SK-N-SH treated with all-trans-retinoic acid at 6 μM for 48 hours (cell line): Measurements from ENCODE around the gene C12orf54.
"Not testable (repeated sequence)": the region's sequence is repeated elsewhere in the genome, so short reads cannot be mapped to it uniquely, and the experiment has no call there.

ENCODE experiments used
- ATAC-seq: fragments of 200-7000 bp; cut with Tn5 transposase; 3 replicates; pipeline ENCODE4 v1.9.1; 2020; ENCODE audit warnings: mild to moderate bottlenecking, moderate library complexity
- BACH2 ChIP-seq: fragments of 250-450 bp; sonication (Bioruptor Pico); IDR thresholded peaks from 2 replicates; pipeline ENCODE4 v1.9.0; 2021; ENCODE audit warnings: mild to moderate bottlenecking, borderline replicate concordance
- CSDC2 ChIP-seq: fragments of 250-450 bp; sonication (Bioruptor Pico); IDR thresholded peaks from 2 replicates; pipeline ENCODE4 v1.5.0; 2020; ENCODE audit warnings: mild to moderate bottlenecking, moderate library complexity
- ESRRG ChIP-seq: fragments of 250-450 bp; sonication (Bioruptor Pico); IDR thresholded peaks from 2 replicates; pipeline ENCODE4 v1.6.1; 2021; ENCODE audit warnings: mild to moderate bottlenecking
- GLIS3 ChIP-seq: fragments of 250-450 bp; sonication (Bioruptor Pico); IDR thresholded peaks from 2 replicates; pipeline ENCODE4 v1.5.0; 2020; ENCODE audit warnings: mild to moderate bottlenecking, moderate library complexity
- ISL1 ChIP-seq: fragments of 250-450 bp; sonication (Bioruptor Pico); IDR thresholded peaks from 2 replicates; pipeline ENCODE4 v2.1.2; 2022; ENCODE audit warnings: mild to moderate bottlenecking, moderate library complexity
- OSR1 ChIP-seq: fragments of 250-450 bp; sonication (Bioruptor Pico); IDR thresholded peaks from 2 replicates; pipeline ENCODE4 v1.8.0; 2022; ENCODE audit warnings: moderate library complexity, mild to moderate bottlenecking, inconsistent platforms
- RARB ChIP-seq: fragments of 250-450 bp; sonication (Bioruptor Pico); IDR thresholded peaks from 2 replicates; pipeline ENCODE4 v1.8.0; 2021; ENCODE audit warnings: mild to moderate bottlenecking, moderate library complexity
- SNAI2 ChIP-seq: fragments of 250-450 bp; sonication (Bioruptor Pico); IDR thresholded peaks from 2 replicates; pipeline ENCODE4 v1.5.0; 2020; ENCODE audit warnings: mild to moderate bottlenecking, moderate library complexity
- TCF4 ChIP-seq: fragments of 250-450 bp; sonication (Bioruptor Pico); IDR thresholded peaks from 2 replicates; pipeline ENCODE4 v1.8.0; 2021; ENCODE audit warnings: mild to moderate bottlenecking, moderate library complexity, borderline replicate concordance
- TOX ChIP-seq: fragments of 250-450 bp; sonication (Bioruptor Pico); IDR thresholded peaks from 2 replicates; pipeline ENCODE4 v1.8.0; 2021; ENCODE audit warnings: mild to moderate bottlenecking, moderate library complexity, borderline replicate concordance
- ZC3H10 ChIP-seq: fragments of 250-450 bp; sonication (Bioruptor Pico); IDR thresholded peaks from 2 replicates; pipeline ENCODE4 v1.5.1; 2021; ENCODE audit warnings: mild to moderate bottlenecking, moderate library complexity
- ZNF565 ChIP-seq: fragments of 450-650 bp; formaldehyde crosslinking; conservative IDR thresholded peaks from 2 replicates; pipeline ENCODE4 v1.5.0; 2020; ENCODE audit warnings: low read depth, mild to moderate bottlenecking, moderate library complexity
- ZNF70 ChIP-seq: fragments of 450-650 bp; formaldehyde crosslinking; IDR thresholded peaks from 2 replicates; pipeline ENCODE4 v1.5.0; 2020; ENCODE audit warnings: mild to moderate bottlenecking, moderate library complexity
- ZNF8 ChIP-seq: fragments of 450-650 bp; formaldehyde crosslinking; IDR thresholded peaks from 2 replicates; pipeline ENCODE4 v1.5.0; 2020; ENCODE audit warnings: mild to moderate bottlenecking, moderate library complexity
- TF ChIP-seq, protein P1 (sequence below): fragments of 250-450 bp; sonication (Bioruptor Pico); IDR thresholded peaks from 2 replicates; pipeline ENCODE4 v1.5.1; 2020; ENCODE audit warnings: low read depth, mild to moderate bottlenecking, moderate library complexity
- TF ChIP-seq, protein P2 (sequence below): fragments of 250-450 bp; sonication (Bioruptor Pico); IDR thresholded peaks from 2 replicates; pipeline ENCODE4 v1.5.1; 2021; ENCODE audit warnings: mild to moderate bottlenecking, moderate library complexity
- TF ChIP-seq, protein P3 (sequence below): fragments of 250-450 bp; sonication (Bioruptor Pico); IDR thresholded peaks from 2 replicates; pipeline ENCODE4 v1.5.0; 2020; ENCODE audit warnings: mild to moderate bottlenecking, moderate library complexity
- TF ChIP-seq, protein P4 (sequence below): fragments of 250-450 bp; sonication (Bioruptor Pico); IDR thresholded peaks from 2 replicates; pipeline ENCODE4 v1.8.0; 2020; ENCODE audit warnings: mild to moderate bottlenecking, moderate library complexity, borderline replicate concordance

C12orf54 gene

DNA sequence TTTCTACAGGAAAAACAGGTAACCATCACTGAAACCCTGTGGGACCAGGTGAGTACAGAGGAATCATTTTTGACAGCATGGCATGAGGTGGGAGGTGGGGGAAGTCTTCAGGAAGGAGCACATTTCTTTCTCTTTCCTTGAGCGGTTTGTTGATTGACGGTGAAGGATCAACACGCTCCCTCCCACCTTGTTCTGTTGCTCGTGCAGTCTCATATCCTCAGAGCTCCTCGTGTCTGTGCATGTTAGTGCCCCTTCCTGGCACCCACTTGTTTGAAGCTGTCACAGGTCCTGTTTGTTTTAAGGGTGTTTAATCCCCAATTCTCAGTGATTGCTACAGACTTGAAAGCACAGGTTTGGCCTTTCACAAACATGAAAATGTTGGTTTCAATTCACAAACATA lies 4.4 kb downstream of the C12orf54 start:
- ATAC-seq, result no peak
- no peak for TF ChIP-seq RARB (CRISPR knock-in tag)
- TF ChIP-seq, protein P1, sequence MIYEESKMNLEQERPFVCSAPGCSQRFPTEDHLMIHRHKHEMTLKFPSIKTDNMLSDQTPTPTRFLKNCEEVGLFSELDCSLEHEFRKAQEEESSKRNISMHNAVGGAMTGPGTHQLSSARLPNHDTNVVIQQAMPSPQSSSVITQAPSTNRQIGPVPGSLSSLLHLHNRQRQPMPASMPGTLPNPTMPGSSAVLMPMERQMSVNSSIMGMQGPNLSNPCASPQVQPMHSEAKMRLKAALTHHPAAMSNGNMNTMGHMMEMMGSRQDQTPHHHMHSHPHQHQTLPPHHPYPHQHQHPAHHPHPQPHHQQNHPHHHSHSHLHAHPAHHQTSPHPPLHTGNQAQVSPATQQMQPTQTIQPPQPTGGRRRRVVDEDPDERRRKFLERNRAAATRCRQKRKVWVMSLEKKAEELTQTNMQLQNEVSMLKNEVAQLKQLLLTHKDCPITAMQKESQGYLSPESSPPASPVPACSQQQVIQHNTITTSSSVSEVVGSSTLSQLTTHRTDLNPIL (CRISPR knock-in tag), result no peak
- no peak for TF ChIP-seq TOX
- TF ChIP-seq, protein P2, sequence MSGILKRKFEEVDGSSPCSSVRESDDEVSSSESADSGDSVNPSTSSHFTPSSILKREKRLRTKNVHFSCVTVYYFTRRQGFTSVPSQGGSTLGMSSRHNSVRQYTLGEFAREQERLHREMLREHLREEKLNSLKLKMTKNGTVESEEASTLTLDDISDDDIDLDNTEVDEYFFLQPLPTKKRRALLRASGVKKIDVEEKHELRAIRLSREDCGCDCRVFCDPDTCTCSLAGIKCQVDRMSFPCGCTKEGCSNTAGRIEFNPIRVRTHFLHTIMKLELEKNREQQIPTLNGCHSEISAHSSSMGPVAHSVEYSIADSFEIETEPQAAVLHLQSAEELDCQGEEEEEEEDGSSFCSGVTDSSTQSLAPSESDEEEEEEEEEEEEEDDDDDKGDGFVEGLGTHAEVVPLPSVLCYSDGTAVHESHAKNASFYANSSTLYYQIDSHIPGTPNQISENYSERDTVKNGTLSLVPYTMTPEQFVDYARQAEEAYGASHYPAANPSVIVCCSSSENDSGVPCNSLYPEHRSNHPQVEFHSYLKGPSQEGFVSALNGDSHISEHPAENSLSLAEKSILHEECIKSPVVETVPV (CRISPR knock-in tag), result no peak
- TF ChIP-seq, protein P3, sequence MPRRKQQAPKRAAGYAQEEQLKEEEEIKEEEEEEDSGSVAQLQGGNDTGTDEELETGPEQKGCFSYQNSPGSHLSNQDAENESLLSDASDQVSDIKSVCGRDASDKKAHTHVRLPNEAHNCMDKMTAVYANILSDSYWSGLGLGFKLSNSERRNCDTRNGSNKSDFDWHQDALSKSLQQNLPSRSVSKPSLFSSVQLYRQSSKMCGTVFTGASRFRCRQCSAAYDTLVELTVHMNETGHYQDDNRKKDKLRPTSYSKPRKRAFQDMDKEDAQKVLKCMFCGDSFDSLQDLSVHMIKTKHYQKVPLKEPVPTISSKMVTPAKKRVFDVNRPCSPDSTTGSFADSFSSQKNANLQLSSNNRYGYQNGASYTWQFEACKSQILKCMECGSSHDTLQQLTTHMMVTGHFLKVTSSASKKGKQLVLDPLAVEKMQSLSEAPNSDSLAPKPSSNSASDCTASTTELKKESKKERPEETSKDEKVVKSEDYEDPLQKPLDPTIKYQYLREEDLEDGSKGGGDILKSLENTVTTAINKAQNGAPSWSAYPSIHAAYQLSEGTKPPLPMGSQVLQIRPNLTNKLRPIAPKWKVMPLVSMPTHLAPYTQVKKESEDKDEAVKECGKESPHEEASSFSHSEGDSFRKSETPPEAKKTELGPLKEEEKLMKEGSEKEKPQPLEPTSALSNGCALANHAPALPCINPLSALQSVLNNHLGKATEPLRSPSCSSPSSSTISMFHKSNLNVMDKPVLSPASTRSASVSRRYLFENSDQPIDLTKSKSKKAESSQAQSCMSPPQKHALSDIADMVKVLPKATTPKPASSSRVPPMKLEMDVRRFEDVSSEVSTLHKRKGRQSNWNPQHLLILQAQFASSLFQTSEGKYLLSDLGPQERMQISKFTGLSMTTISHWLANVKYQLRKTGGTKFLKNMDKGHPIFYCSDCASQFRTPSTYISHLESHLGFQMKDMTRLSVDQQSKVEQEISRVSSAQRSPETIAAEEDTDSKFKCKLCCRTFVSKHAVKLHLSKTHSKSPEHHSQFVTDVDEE (CRISPR knock-in tag), result no peak
- no peak for TF ChIP-seq OSR1 (CRISPR knock-in tag)
- no peak for TF ChIP-seq CSDC2
- no peak for TF ChIP-seq SNAI2
- no peak for TF ChIP-seq TCF4 (CRISPR knock-in tag)
- no peak for TF ChIP-seq ZC3H10
- TF ChIP-seq, protein P4, sequence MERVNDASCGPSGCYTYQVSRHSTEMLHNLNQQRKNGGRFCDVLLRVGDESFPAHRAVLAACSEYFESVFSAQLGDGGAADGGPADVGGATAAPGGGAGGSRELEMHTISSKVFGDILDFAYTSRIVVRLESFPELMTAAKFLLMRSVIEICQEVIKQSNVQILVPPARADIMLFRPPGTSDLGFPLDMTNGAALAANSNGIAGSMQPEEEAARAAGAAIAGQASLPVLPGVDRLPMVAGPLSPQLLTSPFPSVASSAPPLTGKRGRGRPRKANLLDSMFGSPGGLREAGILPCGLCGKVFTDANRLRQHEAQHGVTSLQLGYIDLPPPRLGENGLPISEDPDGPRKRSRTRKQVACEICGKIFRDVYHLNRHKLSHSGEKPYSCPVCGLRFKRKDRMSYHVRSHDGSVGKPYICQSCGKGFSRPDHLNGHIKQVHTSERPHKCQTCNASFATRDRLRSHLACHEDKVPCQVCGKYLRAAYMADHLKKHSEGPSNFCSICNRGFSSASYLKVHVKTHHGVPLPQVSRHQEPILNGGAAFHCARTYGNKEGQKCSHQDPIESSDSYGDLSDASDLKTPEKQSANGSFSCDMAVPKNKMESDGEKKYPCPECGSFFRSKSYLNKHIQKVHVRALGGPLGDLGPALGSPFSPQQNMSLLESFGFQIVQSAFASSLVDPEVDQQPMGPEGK, result no peak
- TF ChIP-seq GLIS3, result no peak
- TF ChIP-seq BACH2 (CRISPR knock-in tag), result no peak
- no peak for TF ChIP-seq ZNF70 (CRISPR knock-in tag)
- no peak for TF ChIP-seq ESRRG (CRISPR knock-in tag)
- no peak for TF ChIP-seq ISL1 (CRISPR knock-in tag)
- no peak for TF ChIP-seq ZNF565 (CRISPR knock-in tag)

DNA sequence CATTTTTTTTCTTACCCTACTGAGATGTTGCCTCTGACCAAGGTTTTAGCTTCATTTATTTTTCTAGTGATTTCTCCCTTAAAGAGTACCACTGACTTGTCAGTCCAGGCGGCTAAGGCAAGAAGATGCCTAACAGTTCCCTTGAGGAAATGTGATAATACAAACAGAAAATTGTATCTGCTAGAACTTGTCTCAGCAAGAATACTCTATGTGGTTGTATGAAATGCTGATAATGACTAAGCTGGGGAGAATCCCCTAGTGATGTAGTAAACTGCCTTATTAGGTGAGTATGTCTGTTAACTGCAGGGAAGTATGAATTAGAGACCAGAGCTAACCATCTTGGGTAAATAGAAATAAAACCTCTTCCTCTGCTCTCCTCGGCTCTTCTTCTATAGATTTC lies 6.7 kb downstream of the C12orf54 start:
- no peak for ATAC-seq
- no peak for TF ChIP-seq TOX
- TF ChIP-seq, protein P2 (CRISPR knock-in tag), result no peak
- TF ChIP-seq ZNF70 (CRISPR knock-in tag), result no peak
- TF ChIP-seq ESRRG (CRISPR knock-in tag), result no peak
- no peak for TF ChIP-seq ISL1 (CRISPR knock-in tag)
- no peak for TF ChIP-seq SNAI2
- TF ChIP-seq TCF4 (CRISPR knock-in tag), result no peak
- TF ChIP-seq ZNF565 (CRISPR knock-in tag), result no peak
- TF ChIP-seq ZNF8 (CRISPR knock-in tag), result no peak
- TF ChIP-seq BACH2 (CRISPR knock-in tag), result no peak

DNA sequence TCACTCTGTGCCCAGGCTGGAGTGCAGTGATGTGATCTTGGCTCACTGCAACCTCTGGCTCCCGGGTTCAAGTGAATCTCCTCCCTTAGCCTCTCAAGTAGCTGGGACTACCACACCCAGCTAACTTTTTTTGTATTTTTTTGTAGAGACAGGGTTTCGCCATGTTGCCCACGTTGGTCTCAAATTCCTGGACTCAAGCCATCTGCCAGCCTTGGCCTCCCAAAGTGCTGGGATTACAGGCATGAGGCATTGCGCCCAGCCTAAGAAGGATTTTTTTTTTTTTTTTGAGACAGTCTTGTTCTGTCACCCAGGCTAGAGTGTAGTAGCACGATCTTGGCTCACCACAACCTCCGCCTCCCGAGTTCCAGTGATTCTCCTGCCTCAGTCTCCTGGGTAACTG lies 7.2 kb downstream of the C12orf54 start:
- ATAC-seq, result not testable (repeated sequence)

DNA sequence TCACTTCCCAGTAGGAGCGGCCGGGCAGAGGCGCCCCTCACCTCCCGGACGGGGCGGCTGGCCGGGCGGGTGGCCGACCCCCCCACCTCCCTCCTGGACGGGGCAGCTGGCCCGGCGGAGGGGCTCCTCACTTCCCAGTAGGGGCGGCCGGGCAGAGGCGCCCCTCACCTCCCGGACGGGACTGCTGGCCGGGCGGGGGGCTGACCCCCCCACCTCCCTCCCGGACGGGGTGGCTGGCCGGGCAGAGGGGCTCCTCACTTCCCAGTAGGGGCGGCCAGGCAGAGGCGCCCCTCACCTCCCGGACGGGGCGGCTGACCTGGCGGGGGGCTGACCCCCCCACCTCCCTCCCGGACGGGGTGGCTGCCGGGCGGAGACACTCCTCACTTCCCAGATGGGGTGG lies 18.0 kb downstream of the C12orf54 start:
- ATAC-seq, result not testable (repeated sequence)

DNA sequence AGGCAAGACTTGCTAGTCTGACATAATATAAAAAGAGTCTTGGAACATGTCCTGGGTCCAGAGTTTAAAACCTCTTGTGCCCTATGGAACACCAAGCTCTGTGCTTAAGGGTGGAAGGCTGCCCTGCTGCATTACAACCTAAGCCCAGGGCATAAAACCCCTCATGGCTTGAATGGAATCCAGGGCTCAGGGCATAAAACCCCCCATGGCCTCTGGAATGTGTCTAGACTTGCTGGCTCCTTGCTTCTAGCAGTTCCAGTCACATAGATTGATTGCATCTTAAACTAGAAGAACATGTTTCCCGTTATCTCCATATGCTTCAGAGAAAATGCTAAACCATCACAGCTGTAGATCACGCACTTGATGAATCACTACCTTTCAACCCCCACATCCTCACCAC lies 24.5 kb downstream of the C12orf54 start:
- ATAC-seq, result not testable (repeated sequence)
